ENCODE data around the gene DBF4. TPM values are rescaled to one million over a fixed set of nuclear protein-coding genes. Genes with fewer than 3 reads are reported as not detected.
"Not testable (repeated sequence)": the region's sequence is repeated elsewhere in the genome, so short reads cannot be mapped to it uniquely, and the experiment has no call there.

Gene DBF4
- polyA plus RNA-seq, 1 of the 3 experiments (the other 2 are of a cell fraction) = 7.6 TPM

DNA sequence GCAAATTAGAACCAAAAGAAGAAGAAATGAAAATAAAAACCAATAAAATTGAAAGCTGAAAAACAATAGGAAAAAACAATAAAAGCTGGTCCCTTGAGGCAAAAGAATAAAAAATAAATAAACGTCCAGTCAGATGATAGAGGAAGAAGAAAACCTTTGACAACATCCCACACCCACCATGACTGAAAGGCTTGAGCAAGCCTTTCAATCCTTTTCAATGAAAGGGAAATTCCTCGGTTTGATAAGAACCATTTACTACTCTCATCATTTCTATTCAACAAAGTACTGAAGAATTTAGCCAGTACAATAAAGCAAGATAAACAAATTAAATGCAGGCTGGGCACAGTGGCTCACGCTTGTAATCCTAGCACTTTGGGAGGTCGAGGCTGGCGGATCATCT is 3.9 kb upstream of the DBF4 start:
- no peaks in the 10 kb centered on the region for H3K9me2 ChIP-seq
- peaks cover 16% of the 10 kb centered on the region for H3F3A ChIP-seq (replicated peaks; ENCODE audit: insufficient read depth)
- H3K27ac ChIP-seq (ENCODE audit: low read depth in 2 of 2, low read length in 1 of 2) = no peak overlapping the region
- no peaks in the 10 kb centered on the region for H4K20me1 ChIP-seq (ENCODE audit: insufficient read depth)
- H3K9me3 ChIP-seq = peaks cover 4% of the 10 kb centered on the region; the same call in 1 of the 2 replicates
- no peaks in the 10 kb centered on the region for H3K27me3 ChIP-seq (ENCODE audit: insufficient read depth)
- 95% methylated on average over 5 of the region's 5 CpGs for WGBS (ENCODE audit: low lambda C conversion rate)
- ChIA-PET POLR2A (no interaction called here), CTCF (interaction anchor here (1.1 kb wide), 1 partner anchor 185 kb away, joined by 3 read pairs; no protein-coding TSS in a partner anchor)
- H3K4me3 ChIP-seq (ENCODE audit: low read depth in 2 of 2, low read length in 1 of 2) = no peak overlapping the region
- peaks cover 8 to 19% of the 10 kb centered on the region in 2 experiments for H3K36me3 ChIP-seq (replicated peaks in 1 of 2; ENCODE audit: control insufficient read depth in 1 of 2, insufficient read depth in 2 of 2, low read length in 1 of 2)
- no peak overlapping the region for H3K9ac ChIP-seq
- H3K4me2 ChIP-seq = no peak overlapping the region
- H3K79me2 ChIP-seq (ENCODE audit: insufficient read depth) = peaks cover 81% of the 10 kb centered on the region
- peaks cover 0 to 10% of the 10 kb centered on the region in 2 experiments; a peak in 1 of 4 replicates for H3K4me1 ChIP-seq (ENCODE audit: control insufficient read depth in 1 of 2, insufficient read depth in 2 of 2, low read depth in 1 of 2, low read length in 1 of 2)
- no peak overlapping the region for H2AFZ ChIP-seq (ENCODE audit: low read depth)
- DNase-seq = no peak
- TF ChIP-seq YY1 (IDR thresholded peaks at IDR 0.05; ENCODE audit: low read depth) = no peak
- no peak for TF ChIP-seq TAF1 (IDR thresholded peaks at IDR 0.05; ENCODE audit: borderline replicate concordance, low read depth, low read length)
- TF ChIP-seq FOSL2 (IDR thresholded peaks at IDR 0.05; ENCODE audit: borderline replicate concordance, low read depth) = no peak
- TF ChIP-seq POLR2AphosphoS5 (IDR thresholded peaks at IDR 0.05; ENCODE audit: low read depth, low read length) = no peak
- TF ChIP-seq JUND (IDR thresholded peaks at IDR 0.05) = no peak
- TF ChIP-seq, protein P1, sequence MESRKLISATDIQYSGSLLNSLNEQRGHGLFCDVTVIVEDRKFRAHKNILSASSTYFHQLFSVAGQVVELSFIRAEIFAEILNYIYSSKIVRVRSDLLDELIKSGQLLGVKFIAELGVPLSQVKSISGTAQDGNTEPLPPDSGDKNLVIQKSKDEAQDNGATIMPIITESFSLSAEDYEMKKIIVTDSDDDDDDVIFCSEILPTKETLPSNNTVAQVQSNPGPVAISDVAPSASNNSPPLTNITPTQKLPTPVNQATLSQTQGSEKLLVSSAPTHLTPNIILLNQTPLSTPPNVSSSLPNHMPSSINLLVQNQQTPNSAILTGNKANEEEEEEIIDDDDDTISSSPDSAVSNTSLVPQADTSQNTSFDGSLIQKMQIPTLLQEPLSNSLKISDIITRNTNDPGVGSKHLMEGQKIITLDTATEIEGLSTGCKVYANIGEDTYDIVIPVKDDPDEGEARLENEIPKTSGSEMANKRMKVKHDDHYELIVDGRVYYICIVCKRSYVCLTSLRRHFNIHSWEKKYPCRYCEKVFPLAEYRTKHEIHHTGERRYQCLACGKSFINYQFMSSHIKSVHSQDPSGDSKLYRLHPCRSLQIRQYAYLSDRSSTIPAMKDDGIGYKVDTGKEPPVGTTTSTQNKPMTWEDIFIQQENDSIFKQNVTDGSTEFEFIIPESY (IDR thresholded peaks at IDR 0.05; ENCODE audit: borderline replicate concordance, low read depth) = no peak
- TF ChIP-seq, protein P2, sequence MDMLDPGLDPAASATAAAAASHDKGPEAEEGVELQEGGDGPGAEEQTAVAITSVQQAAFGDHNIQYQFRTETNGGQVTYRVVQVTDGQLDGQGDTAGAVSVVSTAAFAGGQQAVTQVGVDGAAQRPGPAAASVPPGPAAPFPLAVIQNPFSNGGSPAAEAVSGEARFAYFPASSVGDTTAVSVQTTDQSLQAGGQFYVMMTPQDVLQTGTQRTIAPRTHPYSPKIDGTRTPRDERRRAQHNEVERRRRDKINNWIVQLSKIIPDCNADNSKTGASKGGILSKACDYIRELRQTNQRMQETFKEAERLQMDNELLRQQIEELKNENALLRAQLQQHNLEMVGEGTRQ (IDR thresholded peaks at IDR 0.05; ENCODE audit: borderline replicate concordance, low read depth, low read length) = no peak
- TF ChIP-seq GABPA (IDR thresholded peaks at IDR 0.05; ENCODE audit: low read depth) = no peak
- no peak for TF ChIP-seq CHD2 (IDR thresholded peaks at IDR 0.05; ENCODE audit: low read length, partially characterized antibody)
- TF ChIP-seq SMC3 (IDR thresholded peaks at IDR 0.05; ENCODE audit: low read depth, low read length) = no peak
- TF ChIP-seq MEF2A (IDR thresholded peaks at IDR 0.05; ENCODE audit: borderline replicate concordance, low read depth) = no peak
- TF ChIP-seq TEAD4 (IDR thresholded peaks at IDR 0.05; ENCODE audit: borderline replicate concordance, insufficient read depth) = no peak
- no peak for TF ChIP-seq ELF1 (IDR thresholded peaks at IDR 0.05)
- no peak for TF ChIP-seq TCF12 (IDR thresholded peaks at IDR 0.05)
- TF ChIP-seq RFX5 (IDR thresholded peaks at IDR 0.05; ENCODE audit: low read length) = no peak
- TF ChIP-seq, protein P3, sequence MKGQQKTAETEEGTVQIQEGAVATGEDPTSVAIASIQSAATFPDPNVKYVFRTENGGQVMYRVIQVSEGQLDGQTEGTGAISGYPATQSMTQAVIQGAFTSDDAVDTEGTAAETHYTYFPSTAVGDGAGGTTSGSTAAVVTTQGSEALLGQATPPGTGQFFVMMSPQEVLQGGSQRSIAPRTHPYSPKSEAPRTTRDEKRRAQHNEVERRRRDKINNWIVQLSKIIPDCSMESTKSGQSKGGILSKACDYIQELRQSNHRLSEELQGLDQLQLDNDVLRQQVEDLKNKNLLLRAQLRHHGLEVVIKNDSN (IDR thresholded peaks at IDR 0.05; ENCODE audit: borderline replicate concordance, low read depth) = no peak
- no peak for TF ChIP-seq RAD21 (IDR thresholded peaks at IDR 0.05; ENCODE audit: low read length)

DNA sequence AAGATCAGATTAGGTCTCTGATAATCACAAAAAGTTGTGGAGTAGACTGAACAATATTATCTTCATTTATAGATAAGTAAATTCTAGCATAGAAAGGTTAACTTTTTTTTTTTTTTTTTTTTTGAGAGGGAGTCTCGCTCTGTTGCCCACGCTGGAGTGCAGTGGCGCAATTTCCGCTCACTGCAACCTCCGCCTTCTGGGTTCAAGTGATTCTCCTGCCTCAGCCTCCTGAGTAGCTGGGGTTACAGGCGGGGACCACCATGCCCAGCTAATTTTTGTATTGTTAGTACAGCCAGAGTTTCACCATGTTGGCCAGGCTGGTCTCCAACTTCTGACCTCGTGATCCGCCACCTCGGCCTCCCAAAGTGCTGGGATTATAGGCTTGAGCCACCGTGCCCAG is 3.0 kb upstream of the DBF4 start:
- H2AFZ ChIP-seq (ENCODE audit: low read depth); H3K27me3 ChIP-seq (ENCODE audit: insufficient read depth); H3K27ac ChIP-seq (ENCODE audit: low read depth in 2 of 2, low read length in 1 of 2); H4K20me1 ChIP-seq (ENCODE audit: insufficient read depth); H3K9me3 ChIP-seq; H3K9ac ChIP-seq; POLR2A ChIA-PET; CTCF ChIA-PET; H3K9me2 ChIP-seq; H3K4me2 ChIP-seq; DNase-seq; H3K4me3 ChIP-seq (ENCODE audit: low read depth in 2 of 2, low read length in 1 of 2): not testable (repeated sequence)
- Histone ChIP-seq H3K4me1 (ENCODE audit: control insufficient read depth in 1 of 2, insufficient read depth in 2 of 2, low read depth in 1 of 2, low read length in 1 of 2) (peaks cover 0 to 11% of the 10 kb centered on the region in 2 experiments; a peak in 1 of 4 replicates), H3K79me2 (ENCODE audit: insufficient read depth) (peaks cover 86% of the 10 kb centered on the region), H3K36me3 (replicated peaks in 1 of 2; ENCODE audit: control insufficient read depth in 1 of 2, insufficient read depth in 2 of 2, low read length in 1 of 2) (peaks cover 10 to 15% of the 10 kb centered on the region in 2 experiments), H3F3A (replicated peaks; ENCODE audit: insufficient read depth) (peaks cover 18% of the 10 kb centered on the region)
- 95% methylated on average over 10 of the region's 10 CpGs for WGBS (ENCODE audit: low lambda C conversion rate)
